GM12878 (cell line): ENCODE data around the gene CMSS1. TPM values are rescaled to one million over a fixed set of nuclear protein-coding genes. Genes with fewer than 3 reads are reported as not detected.

Source experiments
- CBX3 ChIP-seq: fragments of 200-600 bp; sonication (generic); IDR thresholded peaks from 2 replicates; pipeline ENCODE4 v1.6.1; 2016; ENCODE audit warnings: low read depth, borderline replicate concordance
- CREB1 ChIP-seq: IDR thresholded peaks from 2 replicates; pipeline ENCODE4 v1.6.1; 2012; ENCODE audit warnings: low read depth, mild to moderate bottlenecking, inconsistent platforms
- HDAC2 ChIP-seq: fragments of 200-600 bp; sonication (generic); IDR thresholded peaks from 2 replicates; pipeline ENCODE4 v1.6.1; 2017
- KLF5 ChIP-seq: fragments of 450-650 bp; IDR thresholded peaks from 2 replicates; pipeline ENCODE4 v1.6.1; 2014; ENCODE audit warnings: mild to moderate bottlenecking; ENCODE audit not compliant: partially characterized antibody
- PAX8 ChIP-seq: fragments of 450-650 bp; IDR thresholded peaks from 2 replicates; pipeline ENCODE4 v1.6.1; 2017; ENCODE audit warnings: mild to moderate bottlenecking, moderate library complexity
- RUNX3 ChIP-seq: IDR thresholded peaks from 2 replicates; pipeline ENCODE4 v1.6.1; 2012; ENCODE audit warnings: low read length, inconsistent platforms
- SIX5 ChIP-seq: IDR thresholded peaks from 2 replicates; pipeline ENCODE4 v1.6.1; 2011; ENCODE audit warnings: mild to moderate bottlenecking, low read depth, low read length, moderate library complexity; ENCODE audit not compliant: severe bottlenecking
- SMARCA5 ChIP-seq: fragments of 450-650 bp; IDR thresholded peaks from 2 replicates; pipeline ENCODE4 v1.6.1; 2017; ENCODE audit warnings: mild to moderate bottlenecking
- polyA plus RNA-seq, 11 experiments: library from polyadenylated mRNA; depleted of rRNA in 4 of 11; unstranded in 6 of 11; stranded (reverse) in 5 of 11; fragments of >200 nt; fragmentation: Nextera tagmentation in 4 of 11; fragmentation: Illumina TruSeq in 1 of 11; extraction: Ambion mirVana in 4 of 11; extraction: Trizol in 1 of 11; gene quantifications; 1 replicate in 1 of 11; 2 replicates in 10 of 11; pipeline versions ENCODE4 v1.2.1 to v1.2.3, GENCODE V29; 2011 to 2016; ENCODE audit warnings: inconsistent platforms in 2 of 11, missing spikeins in 2 of 11, low read depth in 1 of 11
- total RNA-seq, 4 experiments: library from RNA; depleted of rRNA in 3 of 4; stranded (reverse); fragments of >200 nt in 3 of 4; fragmentation: Illumina TruSeq in 1 of 4; extraction: Trizol in 1 of 4; gene quantifications; 2 replicates each; pipeline versions ENCODE4 v1.2.1 to v1.2.3, GENCODE V29; 2013 to 2021
- TF ChIP-seq, protein P1 (sequence below): fragments of 450-650 bp; IDR thresholded peaks from 2 replicates; pipeline ENCODE4 v1.6.1; 2017; ENCODE audit warnings: mild to moderate bottlenecking, moderate library complexity
- TF ChIP-seq, protein P2 (sequence below): IDR thresholded peaks from 2 replicates; pipeline ENCODE4 v1.6.1; 2011; ENCODE audit warnings: mild to moderate bottlenecking, low read depth, low read length, moderate library complexity; ENCODE audit not compliant: insufficient replicate concordance
- TF ChIP-seq, protein P3 (sequence below): IDR thresholded peaks from 2 replicates; pipeline ENCODE4 v1.6.1; 2012; ENCODE audit warnings: improper control_type of control experiment, low read depth, low read length; ENCODE audit not compliant: insufficient replicate concordance
- TF ChIP-seq, protein P4 (sequence below): fragments of 450-650 bp; IDR thresholded peaks from 2 replicates; pipeline ENCODE4 v1.6.1; 2014; ENCODE audit warnings: mild to moderate bottlenecking
- TF ChIP-seq, protein P5 (sequence below): fragments of 450-650 bp; IDR thresholded peaks from 2 replicates; pipeline ENCODE4 v1.6.1; 2016; ENCODE audit warnings: mild to moderate bottlenecking
- TF ChIP-seq, protein P6 (sequence below): IDR thresholded peaks from 2 replicates; pipeline ENCODE4 v1.6.1; 2012; ENCODE audit warnings: low read length, inconsistent platforms
- TF ChIP-seq, protein P7 (sequence below): fragments of 150-350 bp; IDR thresholded peaks from 2 replicates; pipeline ENCODE4 v1.6.1; 2014; ENCODE audit warnings: mild to moderate bottlenecking, low read depth, low read length

Gene CMSS1
- total and polyA plus RNA-seq, 10 of the 15 experiments (the other 5 are each of a cell fraction or from before 2014, with no cell fraction given): 31.0 to 118 (median 70.1) TPM

DNA sequence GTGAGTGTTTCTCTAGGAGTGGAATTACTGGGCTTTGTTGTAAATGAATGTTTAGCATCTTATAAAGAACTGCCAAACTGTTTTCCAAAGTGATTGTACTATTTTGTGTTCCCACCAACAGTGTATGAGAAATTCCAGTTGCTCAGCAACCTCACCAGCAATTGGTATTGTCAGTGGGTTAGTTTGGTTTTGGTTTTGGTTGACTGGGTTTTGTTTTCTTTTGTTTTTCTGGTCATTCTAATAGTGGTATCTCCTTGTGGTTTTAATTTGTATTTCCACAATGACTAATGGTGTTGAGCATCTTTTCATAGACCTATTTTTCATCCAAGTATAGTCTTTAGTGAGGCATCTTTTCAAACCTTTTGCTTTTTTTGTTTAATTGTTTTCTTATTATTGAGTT, 269.5 kb downstream of the CMSS1 start (continued):
- TF ChIP-seq, protein P1, sequence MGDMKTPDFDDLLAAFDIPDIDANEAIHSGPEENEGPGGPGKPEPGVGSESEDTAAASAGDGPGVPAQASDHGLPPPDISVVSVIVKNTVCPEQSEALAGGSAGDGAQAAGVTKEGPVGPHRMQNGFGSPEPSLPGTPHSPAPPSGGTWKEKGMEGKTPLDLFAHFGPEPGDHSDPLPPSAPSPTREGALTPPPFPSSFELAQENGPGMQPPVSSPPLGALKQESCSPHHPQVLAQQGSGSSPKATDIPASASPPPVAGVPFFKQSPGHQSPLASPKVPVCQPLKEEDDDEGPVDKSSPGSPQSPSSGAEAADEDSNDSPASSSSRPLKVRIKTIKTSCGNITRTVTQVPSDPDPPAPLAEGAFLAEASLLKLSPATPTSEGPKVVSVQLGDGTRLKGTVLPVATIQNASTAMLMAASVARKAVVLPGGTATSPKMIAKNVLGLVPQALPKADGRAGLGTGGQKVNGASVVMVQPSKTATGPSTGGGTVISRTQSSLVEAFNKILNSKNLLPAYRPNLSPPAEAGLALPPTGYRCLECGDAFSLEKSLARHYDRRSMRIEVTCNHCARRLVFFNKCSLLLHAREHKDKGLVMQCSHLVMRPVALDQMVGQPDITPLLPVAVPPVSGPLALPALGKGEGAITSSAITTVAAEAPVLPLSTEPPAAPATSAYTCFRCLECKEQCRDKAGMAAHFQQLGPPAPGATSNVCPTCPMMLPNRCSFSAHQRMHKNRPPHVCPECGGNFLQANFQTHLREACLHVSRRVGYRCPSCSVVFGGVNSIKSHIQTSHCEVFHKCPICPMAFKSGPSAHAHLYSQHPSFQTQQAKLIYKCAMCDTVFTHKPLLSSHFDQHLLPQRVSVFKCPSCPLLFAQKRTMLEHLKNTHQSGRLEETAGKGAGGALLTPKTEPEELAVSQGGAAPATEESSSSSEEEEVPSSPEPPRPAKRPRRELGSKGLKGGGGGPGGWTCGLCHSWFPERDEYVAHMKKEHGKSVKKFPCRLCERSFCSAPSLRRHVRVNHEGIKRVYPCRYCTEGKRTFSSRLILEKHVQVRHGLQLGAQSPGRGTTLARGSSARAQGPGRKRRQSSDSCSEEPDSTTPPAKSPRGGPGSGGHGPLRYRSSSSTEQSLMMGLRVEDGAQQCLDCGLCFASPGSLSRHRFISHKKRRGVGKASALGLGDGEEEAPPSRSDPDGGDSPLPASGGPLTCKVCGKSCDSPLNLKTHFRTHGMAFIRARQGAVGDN: no peak
- TF ChIP-seq CBX3 (no peak), SMARCA5 (no peak), CREB1 (0 out of 2 replicates have a peak, but pooled peaks have one; percentile 12), KLF5 (no peak), RUNX3 (peak; percentile 99), PAX8 (no peak), SIX5 (no peak), HDAC2 (no peak)
- TF ChIP-seq, protein P2, sequence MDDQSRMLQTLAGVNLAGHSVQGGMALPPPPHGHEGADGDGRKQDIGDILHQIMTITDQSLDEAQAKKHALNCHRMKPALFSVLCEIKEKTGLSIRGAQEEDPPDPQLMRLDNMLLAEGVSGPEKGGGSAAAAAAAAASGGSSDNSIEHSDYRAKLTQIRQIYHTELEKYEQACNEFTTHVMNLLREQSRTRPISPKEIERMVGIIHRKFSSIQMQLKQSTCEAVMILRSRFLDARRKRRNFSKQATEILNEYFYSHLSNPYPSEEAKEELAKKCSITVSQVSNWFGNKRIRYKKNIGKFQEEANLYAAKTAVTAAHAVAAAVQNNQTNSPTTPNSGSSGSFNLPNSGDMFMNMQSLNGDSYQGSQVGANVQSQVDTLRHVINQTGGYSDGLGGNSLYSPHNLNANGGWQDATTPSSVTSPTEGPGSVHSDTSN: no peak
- TF ChIP-seq, protein P3, sequence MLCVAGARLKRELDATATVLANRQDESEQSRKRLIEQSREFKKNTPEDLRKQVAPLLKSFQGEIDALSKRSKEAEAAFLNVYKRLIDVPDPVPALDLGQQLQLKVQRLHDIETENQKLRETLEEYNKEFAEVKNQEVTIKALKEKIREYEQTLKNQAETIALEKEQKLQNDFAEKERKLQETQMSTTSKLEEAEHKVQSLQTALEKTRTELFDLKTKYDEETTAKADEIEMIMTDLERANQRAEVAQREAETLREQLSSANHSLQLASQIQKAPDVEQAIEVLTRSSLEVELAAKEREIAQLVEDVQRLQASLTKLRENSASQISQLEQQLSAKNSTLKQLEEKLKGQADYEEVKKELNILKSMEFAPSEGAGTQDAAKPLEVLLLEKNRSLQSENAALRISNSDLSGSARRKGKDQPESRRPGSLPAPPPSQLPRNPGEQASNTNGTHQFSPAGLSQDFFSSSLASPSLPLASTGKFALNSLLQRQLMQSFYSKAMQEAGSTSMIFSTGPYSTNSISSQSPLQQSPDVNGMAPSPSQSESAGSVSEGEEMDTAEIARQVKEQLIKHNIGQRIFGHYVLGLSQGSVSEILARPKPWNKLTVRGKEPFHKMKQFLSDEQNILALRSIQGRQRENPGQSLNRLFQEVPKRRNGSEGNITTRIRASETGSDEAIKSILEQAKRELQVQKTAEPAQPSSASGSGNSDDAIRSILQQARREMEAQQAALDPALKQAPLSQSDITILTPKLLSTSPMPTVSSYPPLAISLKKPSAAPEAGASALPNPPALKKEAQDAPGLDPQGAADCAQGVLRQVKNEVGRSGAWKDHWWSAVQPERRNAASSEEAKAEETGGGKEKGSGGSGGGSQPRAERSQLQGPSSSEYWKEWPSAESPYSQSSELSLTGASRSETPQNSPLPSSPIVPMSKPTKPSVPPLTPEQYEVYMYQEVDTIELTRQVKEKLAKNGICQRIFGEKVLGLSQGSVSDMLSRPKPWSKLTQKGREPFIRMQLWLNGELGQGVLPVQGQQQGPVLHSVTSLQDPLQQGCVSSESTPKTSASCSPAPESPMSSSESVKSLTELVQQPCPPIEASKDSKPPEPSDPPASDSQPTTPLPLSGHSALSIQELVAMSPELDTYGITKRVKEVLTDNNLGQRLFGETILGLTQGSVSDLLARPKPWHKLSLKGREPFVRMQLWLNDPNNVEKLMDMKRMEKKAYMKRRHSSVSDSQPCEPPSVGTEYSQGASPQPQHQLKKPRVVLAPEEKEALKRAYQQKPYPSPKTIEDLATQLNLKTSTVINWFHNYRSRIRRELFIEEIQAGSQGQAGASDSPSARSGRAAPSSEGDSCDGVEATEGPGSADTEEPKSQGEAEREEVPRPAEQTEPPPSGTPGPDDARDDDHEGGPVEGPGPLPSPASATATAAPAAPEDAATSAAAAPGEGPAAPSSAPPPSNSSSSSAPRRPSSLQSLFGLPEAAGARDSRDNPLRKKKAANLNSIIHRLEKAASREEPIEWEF: no peak
- TF ChIP-seq, protein P4, sequence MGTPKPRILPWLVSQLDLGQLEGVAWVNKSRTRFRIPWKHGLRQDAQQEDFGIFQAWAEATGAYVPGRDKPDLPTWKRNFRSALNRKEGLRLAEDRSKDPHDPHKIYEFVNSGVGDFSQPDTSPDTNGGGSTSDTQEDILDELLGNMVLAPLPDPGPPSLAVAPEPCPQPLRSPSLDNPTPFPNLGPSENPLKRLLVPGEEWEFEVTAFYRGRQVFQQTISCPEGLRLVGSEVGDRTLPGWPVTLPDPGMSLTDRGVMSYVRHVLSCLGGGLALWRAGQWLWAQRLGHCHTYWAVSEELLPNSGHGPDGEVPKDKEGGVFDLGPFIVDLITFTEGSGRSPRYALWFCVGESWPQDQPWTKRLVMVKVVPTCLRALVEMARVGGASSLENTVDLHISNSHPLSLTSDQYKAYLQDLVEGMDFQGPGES: no peak
- TF ChIP-seq, protein P5, sequence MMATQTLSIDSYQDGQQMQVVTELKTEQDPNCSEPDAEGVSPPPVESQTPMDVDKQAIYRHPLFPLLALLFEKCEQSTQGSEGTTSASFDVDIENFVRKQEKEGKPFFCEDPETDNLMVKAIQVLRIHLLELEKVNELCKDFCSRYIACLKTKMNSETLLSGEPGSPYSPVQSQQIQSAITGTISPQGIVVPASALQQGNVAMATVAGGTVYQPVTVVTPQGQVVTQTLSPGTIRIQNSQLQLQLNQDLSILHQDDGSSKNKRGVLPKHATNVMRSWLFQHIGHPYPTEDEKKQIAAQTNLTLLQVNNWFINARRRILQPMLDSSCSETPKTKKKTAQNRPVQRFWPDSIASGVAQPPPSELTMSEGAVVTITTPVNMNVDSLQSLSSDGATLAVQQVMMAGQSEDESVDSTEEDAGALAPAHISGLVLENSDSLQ: no peak
- TF ChIP-seq, protein P6, sequence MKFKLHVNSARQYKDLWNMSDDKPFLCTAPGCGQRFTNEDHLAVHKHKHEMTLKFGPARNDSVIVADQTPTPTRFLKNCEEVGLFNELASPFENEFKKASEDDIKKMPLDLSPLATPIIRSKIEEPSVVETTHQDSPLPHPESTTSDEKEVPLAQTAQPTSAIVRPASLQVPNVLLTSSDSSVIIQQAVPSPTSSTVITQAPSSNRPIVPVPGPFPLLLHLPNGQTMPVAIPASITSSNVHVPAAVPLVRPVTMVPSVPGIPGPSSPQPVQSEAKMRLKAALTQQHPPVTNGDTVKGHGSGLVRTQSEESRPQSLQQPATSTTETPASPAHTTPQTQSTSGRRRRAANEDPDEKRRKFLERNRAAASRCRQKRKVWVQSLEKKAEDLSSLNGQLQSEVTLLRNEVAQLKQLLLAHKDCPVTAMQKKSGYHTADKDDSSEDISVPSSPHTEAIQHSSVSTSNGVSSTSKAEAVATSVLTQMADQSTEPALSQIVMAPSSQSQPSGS: peak; percentile 88
- TF ChIP-seq, protein P7, sequence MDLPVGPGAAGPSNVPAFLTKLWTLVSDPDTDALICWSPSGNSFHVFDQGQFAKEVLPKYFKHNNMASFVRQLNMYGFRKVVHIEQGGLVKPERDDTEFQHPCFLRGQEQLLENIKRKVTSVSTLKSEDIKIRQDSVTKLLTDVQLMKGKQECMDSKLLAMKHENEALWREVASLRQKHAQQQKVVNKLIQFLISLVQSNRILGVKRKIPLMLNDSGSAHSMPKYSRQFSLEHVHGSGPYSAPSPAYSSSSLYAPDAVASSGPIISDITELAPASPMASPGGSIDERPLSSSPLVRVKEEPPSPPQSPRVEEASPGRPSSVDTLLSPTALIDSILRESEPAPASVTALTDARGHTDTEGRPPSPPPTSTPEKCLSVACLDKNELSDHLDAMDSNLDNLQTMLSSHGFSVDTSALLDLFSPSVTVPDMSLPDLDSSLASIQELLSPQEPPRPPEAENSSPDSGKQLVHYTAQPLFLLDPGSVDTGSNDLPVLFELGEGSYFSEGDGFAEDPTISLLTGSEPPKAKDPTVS: no peak
